Esophagus mucosa (tissue), 1 donor: ENCODE data around the gene UBASH3B. TPM values are rescaled to one million over a fixed set of nuclear protein-coding genes. Genes with fewer than 3 reads are reported as not detected.
A peak's percentile ranks its signal among the peaks of the same experiment; 100 is the strongest.

Source experiments
- ATAC-seq: fragments of 200-7000 bp; cut with Tn5 transposase; one replicate; pipeline ENCODE4 v1.9.1; 2020
- total RNA-seq: library from RNA; stranded (reverse); gene quantifications from one replicate; pipeline ENCODE4 v1.2.4, GENCODE V29; 2023
- donor health status: DM: yes; HTN: yes; CAD: no.

The UBASH3B gene
- total RNA-seq, 1 donor from 2014 or later, result 13.9 TPM

- ATAC-seq, result no peak
Observed at GRCh38 chr11:122733318-122733717, 77.8 kb downstream of the UBASH3B start.

GRCh38 chr11:122734848-122735496, 79.5 kb downstream of the UBASH3B start:
- ATAC-seq, result no peak

- ATAC-seq, result no peak
Observed at GRCh38 chr11:122737951-122738693, 82.6 kb downstream of the UBASH3B start.

- no peak for ATAC-seq
Observed at GRCh38 chr11:122741613-122742300, 86.2 kb downstream of the UBASH3B start.

- no peak for ATAC-seq
Observed at GRCh38 chr11:122742301-122743018, 86.9 kb downstream of the UBASH3B start.

GRCh38 chr11:122743097-122743741, 87.7 kb downstream of the UBASH3B start:
- no peak for ATAC-seq

- ATAC-seq, result peak; percentile 43
Observed at GRCh38 chr11:122743949-122744348, 88.4 kb downstream of the UBASH3B start.

GRCh38 chr11:122744357-122744756, 88.8 kb downstream of the UBASH3B start:
- no peak for ATAC-seq

GRCh38 chr11:122745111-122745510, 89.6 kb downstream of the UBASH3B start:
- ATAC-seq, result no peak

- ATAC-seq, result peak; percentile 40
Observed at GRCh38 chr11:122746050-122746478, 90.5 kb downstream of the UBASH3B start.

GRCh38 chr11:122746611-122747244, 91.2 kb downstream of the UBASH3B start:
- ATAC-seq, result no peak

- no peak for ATAC-seq
Observed at GRCh38 chr11:122747351-122747781, 91.8 kb downstream of the UBASH3B start.

- peak; percentile 41 for ATAC-seq
Observed at GRCh38 chr11:122749005-122749687, 93.6 kb downstream of the UBASH3B start.

- ATAC-seq, result no peak
Observed at GRCh38 chr11:122750049-122750448, 94.5 kb downstream of the UBASH3B start.

GRCh38 chr11:122751292-122752070, 96.0 kb downstream of the UBASH3B start:
- ATAC-seq, result no peak

- ATAC-seq, result no peak
Observed at GRCh38 chr11:122754028-122754427, 98.5 kb downstream of the UBASH3B start.

GRCh38 chr11:122754553-122755322, 99.2 kb downstream of the UBASH3B start:
- no peak for ATAC-seq

GRCh38 chr11:122755409-122755808, 99.9 kb downstream of the UBASH3B start:
- ATAC-seq, result no peak

- ATAC-seq, result no peak
Observed at GRCh38 chr11:122755941-122756340, 100.4 kb downstream of the UBASH3B start.
